Spleen (tissue), 11 donors: ENCODE results near the gene ABCA3. TPM values are rescaled to one million over a fixed set of nuclear protein-coding genes. Genes with fewer than 3 reads are reported as not detected.

Experiments used
- DNase-seq: peaks from one replicate; pipeline ENCODE4 v3.0.0-alpha.2; 2020
- H3K27ac ChIP-seq, 8 donors: fragments of 200-600 bp; sonication (generic) in 7 of 8; 1 replicate in 4 of 8; 2 replicates in 4 of 8; pipeline versions ENCODE4 v1.5.0 to v1.8.0; 2016 to 2021; ENCODE audit warnings: inconsistent platforms in 4 of 8, mild to moderate bottlenecking in 4 of 8, moderate library complexity in 1 of 8
- H3K27me3 ChIP-seq, 7 donors: fragments of 200-600 bp; sonication (generic) in 6 of 7; replicated peaks in 1 of 7; 1 replicate in 4 of 7; 2 replicates in 3 of 7; pipeline versions ENCODE4 v1.5.0 to v1.8.0; 2016 to 2021; ENCODE audit warnings: inconsistent platforms in 3 of 7, mild to moderate bottlenecking in 1 of 7
- H3K36me3 ChIP-seq, 6 donors: fragments of 200-600 bp; sonication (generic) in 5 of 6; 1 replicate in 4 of 6; 2 replicates in 2 of 6; pipeline versions ENCODE4 v1.5.0 to v1.8.0; 2016 to 2021; ENCODE audit warnings: inconsistent platforms in 2 of 6
- H3K4me1 ChIP-seq, 6 donors: fragments of 200-600 bp; sonication (generic) in 5 of 6; 1 replicate in 3 of 6; 2 replicates in 3 of 6; pipeline versions ENCODE4 v1.5.0 to v1.8.0; 2016 to 2021; ENCODE audit warnings: inconsistent platforms in 3 of 6
- H3K4me3 ChIP-seq, 8 donors: fragments of 200-600 bp; sonication (generic) in 7 of 8; 1 replicate in 4 of 8; 2 replicates in 4 of 8; pipeline versions ENCODE4 v1.5.0 to v1.8.0; 2016 to 2021; ENCODE audit warnings: inconsistent platforms in 4 of 8, mild to moderate bottlenecking in 4 of 8, moderate library complexity in 2 of 8
- H3K9me3 ChIP-seq, 8 donors: fragments of 200-600 bp; sonication (generic) in 7 of 8; 1 replicate in 4 of 8; 2 replicates in 4 of 8; pipeline versions ENCODE4 v1.5.0 to v1.8.0; 2016 to 2021; ENCODE audit warnings: inconsistent platforms in 4 of 8
- POLR2A ChIP-seq, 3 donors: fragments of 450-650 bp; IDR thresholded peaks; one replicate each; pipeline ENCODE4 v1.5.1; 2017; ENCODE audit warnings: antibody characterized with exemption in 3 of 3, mild to moderate bottlenecking in 1 of 3
- POLR2AphosphoS5 ChIP-seq, 3 donors: sonication (generic); formaldehyde crosslinking; IDR thresholded peaks; one replicate each; pipeline ENCODE4 v1.5.1; 2017; ENCODE audit warnings: antibody characterized with exemption in 3 of 3
- WGBS, 5 donors: extraction: QIAGEN DNeasy Blood & Tissue Kit in 3 of 5; methylation state at CpG; one replicate each; pipeline versions ENCODE4 v1.1.5 to v1.1.7; 2013 to 2018; 5-methylcytosine and 5-hydroxymethylcytosine counted together
- intact Hi-C: fragments of 100-400 bp; cut with DNase I; formaldehyde crosslinking; loops from one replicate; pipeline ENCODE4 v1.15.0; 2023; ENCODE audit warnings: low total_unique reads
- microRNA-seq, 3 donors: library from miRNA; unstranded; fragments of <30 nt; microRNA quantifications; one replicate each; pipeline versions ENCODE4 to v1.1.0, GENCODE V29; 2019 to 2020
- polyA plus RNA-seq, 3 donors: library from polyadenylated mRNA; stranded (reverse); fragments of 200-250 nt; gene quantifications; one replicate each; pipeline ENCODE4 v1.2.1, GENCODE V29; 2013
- small RNA-seq, 4 donors: library from RNA; depleted of rRNA; stranded (forward); fragments of <200 nt; gene quantifications; one replicate each; pipeline ENCODE3, GENCODE V24; 2016
- total RNA-seq, 7 donors: library from RNA; depleted of rRNA in 3 of 7; stranded (reverse); fragments of >200 nt in 3 of 7; fragmentation: NEBNext Ultra II Directional in 4 of 7; extraction: Animal tissue kit (Norgen Biotek cat#: 25700) in 4 of 7; gene quantifications; one replicate each; pipeline versions ENCODE4 v1.1.0 to v1.2.1, GENCODE V29; 2016 to 2021
- TF ChIP-seq, protein P1 (sequence below), 11 experiments: fragments of 200-600 bp in 7 of 11; fragments of 450-650 bp in 4 of 11; sonication (generic) in 4 of 11; IDR thresholded peaks in 8 of 11; conservative IDR thresholded peaks in 3 of 11; 1 replicate in 7 of 11; 2 replicates in 4 of 11; pipeline versions ENCODE4 v1.4.0 to v1.8.0; 2016 to 2021; ENCODE audit warnings: antibody characterized with exemption in 11 of 11, inconsistent platforms in 4 of 11, mild to moderate bottlenecking in 1 of 11
- donor health status: healthy with polysubstance abuse.
- donor health status: DM: no; HTN: no; CAD: no; lungs with moderate emphysema.
- donor health status: DM: no; HTN: no; CAD: no.
- donor health status: Bipolar disorder and iron deficiency.
- donor health status: healthy.
- donor health status: DM: no; HTN: no; CAD: no.
- donor health status: DM: yes; HTN: yes; CAD: no.

ABCA3 gene
- total and polyA plus RNA-seq, 10 donors: 2.5 to 12.6 (median 6.8) TPM

DNA sequence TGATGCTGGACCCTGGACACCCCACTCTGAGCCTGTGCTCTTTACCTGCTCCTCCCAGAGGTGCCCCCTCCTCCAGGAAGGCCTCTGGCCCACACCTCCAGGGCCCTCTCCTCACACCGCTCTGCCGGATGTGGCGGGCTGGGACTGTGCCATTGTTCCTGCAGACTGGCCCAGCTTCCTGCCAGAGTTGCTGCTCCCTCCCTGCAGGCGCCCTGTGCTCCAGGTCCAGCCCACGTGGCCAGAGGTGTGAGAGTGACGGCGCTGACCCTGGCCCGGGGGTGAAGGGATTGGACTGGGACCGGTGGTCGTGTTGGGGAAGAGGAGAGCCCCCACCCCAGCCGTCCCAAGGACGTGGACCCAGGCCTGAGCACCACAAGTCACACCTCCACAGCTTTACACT is 111.4 kb downstream of the ABCA3 start:
- peaks cover 12 to 69% (median 51%) of the 10 kb centered on the region in 6 donors for H3K4me1 ChIP-seq
- DNase-seq: peak; percentile 67
- no peaks in the 10 kb centered on the region for H3K9me3 ChIP-seq
- TF ChIP-seq POLR2AphosphoS5 (IDR thresholded peaks at IDR 0.05) (peak in 1 of 3 donors; percentile 15), POLR2A (IDR thresholded peaks at IDR 0.05) (no peak)
- TF ChIP-seq, protein P1, sequence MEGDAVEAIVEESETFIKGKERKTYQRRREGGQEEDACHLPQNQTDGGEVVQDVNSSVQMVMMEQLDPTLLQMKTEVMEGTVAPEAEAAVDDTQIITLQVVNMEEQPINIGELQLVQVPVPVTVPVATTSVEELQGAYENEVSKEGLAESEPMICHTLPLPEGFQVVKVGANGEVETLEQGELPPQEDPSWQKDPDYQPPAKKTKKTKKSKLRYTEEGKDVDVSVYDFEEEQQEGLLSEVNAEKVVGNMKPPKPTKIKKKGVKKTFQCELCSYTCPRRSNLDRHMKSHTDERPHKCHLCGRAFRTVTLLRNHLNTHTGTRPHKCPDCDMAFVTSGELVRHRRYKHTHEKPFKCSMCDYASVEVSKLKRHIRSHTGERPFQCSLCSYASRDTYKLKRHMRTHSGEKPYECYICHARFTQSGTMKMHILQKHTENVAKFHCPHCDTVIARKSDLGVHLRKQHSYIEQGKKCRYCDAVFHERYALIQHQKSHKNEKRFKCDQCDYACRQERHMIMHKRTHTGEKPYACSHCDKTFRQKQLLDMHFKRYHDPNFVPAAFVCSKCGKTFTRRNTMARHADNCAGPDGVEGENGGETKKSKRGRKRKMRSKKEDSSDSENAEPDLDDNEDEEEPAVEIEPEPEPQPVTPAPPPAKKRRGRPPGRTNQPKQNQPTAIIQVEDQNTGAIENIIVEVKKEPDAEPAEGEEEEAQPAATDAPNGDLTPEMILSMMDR (IDR thresholded peaks at IDR 0.05 in 8 of 11, conservative IDR thresholded peaks at IDR 0.05 in 3 of 11): no peak
- H3K27me3 ChIP-seq: peaks cover 0 to 10% (median 0%) of the 10 kb centered on the region in 7 donors
- no peak overlapping the region for H3K27ac ChIP-seq
- WGBS, 5 donors: 67 to 87% (median 81%) methylated on average over 3 to 12 of the region's 12 CpGs
- intact Hi-C loops: no loop called here
- H3K4me3 ChIP-seq: no peak overlapping the region
- peaks cover 15 to 83% (median 63%) of the 10 kb centered on the region in 6 donors for H3K36me3 ChIP-seq

- TF ChIP-seq POLR2A (IDR thresholded peaks at IDR 0.05) (no peak), POLR2AphosphoS5 (IDR thresholded peaks at IDR 0.05) (no peak)
- TF ChIP-seq, protein P1 (IDR thresholded peaks at IDR 0.05 in 8 of 11, conservative IDR thresholded peaks at IDR 0.05 in 3 of 11): no peak
- Histone ChIP-seq H3K4me3 (no peak overlapping the region), H3K4me1 (peaks cover 13 to 73% (median 54%) of the 10 kb centered on the region in 6 donors), H3K36me3 (peaks cover 11 to 75% (median 55%) of the 10 kb centered on the region in 6 donors), H3K27ac (no peak overlapping the region), H3K9me3 (no peaks in the 10 kb centered on the region), H3K27me3 (peaks cover 0 to 4% (median 0%) of the 10 kb centered on the region in 7 donors)
- intact Hi-C loops: no loop called here
- 88 to 99% (median 94%) methylated on average over 5 to 25 of the region's 25 CpGs for WGBS, 5 donors
- no peak for DNase-seq
These were observed 112.2 kb downstream of the ABCA3 start for GRCh38 chr16:2228161-2228824.

DNA sequence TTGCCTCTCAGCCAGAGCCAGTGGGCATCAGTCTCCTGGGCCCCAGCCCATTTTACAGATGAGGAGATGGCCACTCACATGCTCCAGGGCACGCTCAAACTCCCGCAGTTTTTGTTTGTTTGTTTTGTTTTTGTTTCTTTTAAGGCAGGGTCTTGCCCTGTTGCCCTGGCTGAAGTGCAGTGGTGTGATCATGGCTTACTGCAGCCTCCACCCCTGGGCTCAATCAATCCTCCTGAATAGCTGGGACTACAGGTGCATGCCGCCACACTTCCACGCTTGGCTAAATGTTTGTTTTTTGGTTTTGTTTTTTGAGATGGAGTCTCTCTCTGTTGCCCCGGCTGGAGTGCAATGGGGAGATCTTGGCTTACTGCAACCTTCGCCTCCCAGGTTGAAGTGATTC is 113.6 kb downstream of the ABCA3 start:
- TF ChIP-seq POLR2A (IDR thresholded peaks at IDR 0.05) (no peak), POLR2AphosphoS5 (IDR thresholded peaks at IDR 0.05) (no peak)
- TF ChIP-seq, protein P1 (IDR thresholded peaks at IDR 0.05 in 8 of 11, conservative IDR thresholded peaks at IDR 0.05 in 3 of 11): no peak
- H3K27me3 ChIP-seq: no peaks in the 10 kb centered on the region
- intact Hi-C loops: no loop called here
- H3K4me1 ChIP-seq: peaks cover 13 to 80% (median 59%) of the 10 kb centered on the region in 6 donors
- no peak overlapping the region for H3K4me3 ChIP-seq
- peaks cover 6 to 61% (median 41%) of the 10 kb centered on the region in 6 donors for H3K36me3 ChIP-seq
- no peak for DNase-seq
- H3K27ac ChIP-seq: peak overlapping the region in 1 of 8 donors; percentile 46
- H3K9me3 ChIP-seq: no peaks in the 10 kb centered on the region
- WGBS, 5 donors: 94 to 95% (median 94%) methylated on average over 6 of the region's 6 CpGs

DNA sequence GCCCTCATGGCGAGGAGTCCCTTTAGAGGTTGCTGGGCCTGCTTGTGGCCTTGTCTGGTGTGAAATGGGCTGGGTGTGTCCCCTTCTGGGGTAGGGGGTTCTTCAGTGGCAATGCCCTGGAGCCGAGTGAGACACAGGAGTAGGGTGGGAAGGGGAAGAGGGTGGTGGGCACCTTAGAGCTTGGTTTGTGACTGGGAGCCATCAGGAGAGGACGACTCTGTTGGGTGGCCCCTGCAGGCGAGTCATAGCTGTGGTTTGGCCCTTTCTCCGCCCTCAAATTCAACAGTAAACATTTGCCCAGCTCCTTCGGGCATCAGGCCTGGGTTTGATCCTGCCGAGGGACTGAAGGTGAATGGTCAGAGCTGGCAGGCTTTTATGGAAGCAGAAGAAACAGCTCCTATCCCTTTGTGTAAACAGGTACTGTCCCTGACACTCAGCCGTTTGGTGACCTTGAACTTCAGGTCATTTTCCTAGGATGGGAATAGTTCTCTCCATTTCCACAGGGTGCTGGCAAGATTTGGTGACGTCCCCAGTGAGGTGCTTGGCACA is 114.2 kb downstream of the ABCA3 start:
- intact Hi-C loops: no loop called here
- Histone ChIP-seq H3K36me3 (peaks cover 6 to 55% (median 36%) of the 10 kb centered on the region in 6 donors), H3K9me3 (no peaks in the 10 kb centered on the region), H3K4me1 (peaks cover 13 to 74% (median 58%) of the 10 kb centered on the region in 6 donors), H3K4me3 (no peak overlapping the region), H3K27ac (peak overlapping the region in 3 of 8 donors; percentile 22 to 48 (median 46)), H3K27me3 (no peaks in the 10 kb centered on the region)
- 63 to 82% (median 76%) methylated on average over 9 of the region's 9 CpGs for WGBS, 5 donors
- TF ChIP-seq POLR2A (IDR thresholded peaks at IDR 0.05) (no peak), POLR2AphosphoS5 (IDR thresholded peaks at IDR 0.05) (no peak)
- DNase-seq: no peak

Small RNAs within 50 kb of the gene (microRNA-seq; reads per million reads assigned to microRNA genes)
- 0 reads per million in 3 donors for gene MIR3677
- gene MIR4717: 0 reads per million in 3 donors

Small RNAs within 50 kb of the gene (small RNA-seq; reads per million reads assigned to genes)
- gene MIR3677 (0 reads per million in 4 donors), gene MIR4717 (0 reads per million in 4 donors)

Other genes starting within 250 kb of the ABCA3 start
- gene PKD1, start 204.8 kb downstream of the ABCA3 start, total RNA-seq: 100 to 1,000 TPM in 2 of 7 donors, 10 to 100 TPM in 5; 64.0 to 124 (median 95.3) TPM
- gene PKD1, start 204.8 kb downstream of the ABCA3 start, polyA plus RNA-seq: 10 to 100 TPM; 14.0 to 60.9 (median 18.5) TPM
- gene RAB26, start 192.1 kb downstream of the ABCA3 start, total RNA-seq: 1 to 10 TPM in 4 of 7 donors, under 1 TPM in 2, not detected in 1; 0.26 to 7.9 (median 1.2) TPM
- 1 to 10 TPM in 2 of 3 donors, under 1 TPM in 1; 0.91 to 1.5 (median 1.4) TPM for gene RAB26, start 192.1 kb downstream of the ABCA3 start, polyA plus RNA-seq
- gene TRAF7, start 184.9 kb downstream of the ABCA3 start, total RNA-seq: 10 to 100 TPM; 41.5 to 63.9 (median 50.9) TPM
- 10 to 100 TPM; 22.0 to 37.6 (median 23.3) TPM for gene TRAF7, start 184.9 kb downstream of the ABCA3 start, polyA plus RNA-seq
- not detected for gene CASKIN1, start 144.1 kb downstream of the ABCA3 start, total RNA-seq
- gene CASKIN1, start 144.1 kb downstream of the ABCA3 start, polyA plus RNA-seq: under 1 TPM; 0.24 to 0.32 (median 0.30) TPM
- gene MLST8, start 135.3 kb downstream of the ABCA3 start, total RNA-seq: 10 to 100 TPM; 25.0 to 50.0 (median 30.4) TPM
- gene MLST8, start 135.3 kb downstream of the ABCA3 start, polyA plus RNA-seq: 10 to 100 TPM; 40.6 to 61.7 (median 51.3) TPM
- gene BRICD5, start 129.9 kb downstream of the ABCA3 start, total RNA-seq: 10 to 100 TPM in 2 of 7 donors, 1 to 10 TPM in 5; 3.5 to 12.8 (median 8.6) TPM
- 10 to 100 TPM; 18.2 to 40.2 (median 18.9) TPM for gene BRICD5, start 129.9 kb downstream of the ABCA3 start, polyA plus RNA-seq
- gene PGP, start 125.9 kb downstream of the ABCA3 start, total RNA-seq: 10 to 100 TPM in 6 of 7 donors, 1 to 10 TPM in 1; 9.4 to 20.2 (median 14.1) TPM
- 10 to 100 TPM in 2 of 3 donors, 1 to 10 TPM in 1; 9.3 to 16.6 (median 12.4) TPM for gene PGP, start 125.9 kb downstream of the ABCA3 start, polyA plus RNA-seq
- 10 to 100 TPM; 22.7 to 41.4 (median 26.7) TPM for gene E4F1, start 117.1 kb downstream of the ABCA3 start, total RNA-seq
- 10 to 100 TPM; 20.8 to 41.0 (median 38.4) TPM for gene E4F1, start 117.1 kb downstream of the ABCA3 start, polyA plus RNA-seq
- 1 to 10 TPM in 4 of 7 donors, under 1 TPM in 3; 0.72 to 1.7 (median 1.3) TPM for gene DNASE1L2, start 104.3 kb downstream of the ABCA3 start, total RNA-seq
- gene DNASE1L2, start 104.3 kb downstream of the ABCA3 start, polyA plus RNA-seq: 1 to 10 TPM in 2 of 3 donors, under 1 TPM in 1; 0.59 to 2.2 (median 1.2) TPM
- gene ECI1, start 89.1 kb downstream of the ABCA3 start, total RNA-seq: 10 to 100 TPM; 20.6 to 35.2 (median 29.0) TPM
- 10 to 100 TPM; 42.0 to 54.8 (median 51.6) TPM for gene ECI1, start 89.1 kb downstream of the ABCA3 start, polyA plus RNA-seq
- gene RNPS1, start 72.6 kb downstream of the ABCA3 start, total RNA-seq: 100 to 1,000 TPM; 119 to 153 (median 132) TPM
- gene RNPS1, start 72.6 kb downstream of the ABCA3 start, polyA plus RNA-seq: 100 to 1,000 TPM; 123 to 180 (median 125) TPM
- gene CCNF, start 88.7 kb upstream of the ABCA3 start, total RNA-seq: 10 to 100 TPM in 1 of 7 donors, 1 to 10 TPM in 6; 4.2 to 11.1 (median 7.3) TPM
- gene CCNF, start 88.7 kb upstream of the ABCA3 start, polyA plus RNA-seq: 1 to 10 TPM; 1.5 to 2.7 (median 2.6) TPM
- 1 to 10 TPM in 5 of 7 donors, under 1 TPM in 2; 0.73 to 2.7 (median 1.4) TPM for gene TEDC2, start 119.4 kb upstream of the ABCA3 start, total RNA-seq
- 1 to 10 TPM; 1.8 to 2.7 (median 2.5) TPM for gene TEDC2, start 119.4 kb upstream of the ABCA3 start, polyA plus RNA-seq
- gene NTN3, start 130.6 kb upstream of the ABCA3 start, total RNA-seq: under 1 TPM in 3 of 7 donors, not detected in 4; 0.13 to 0.28 (median 0.23) TPM
- gene NTN3, start 130.6 kb upstream of the ABCA3 start, polyA plus RNA-seq: under 1 TPM in 2 of 3 donors, not detected in 1; 0.03 to 0.06 TPM
- gene TBC1D24, start 134.4 kb upstream of the ABCA3 start, total RNA-seq: 10 to 100 TPM in 6 of 7 donors, 1 to 10 TPM in 1; 9.7 to 15.3 (median 12.8) TPM
- gene TBC1D24, start 134.4 kb upstream of the ABCA3 start, polyA plus RNA-seq: 1 to 10 TPM; 2.2 to 5.1 (median 2.2) TPM
- gene ATP6V0C, start 173.2 kb upstream of the ABCA3 start, total RNA-seq: 100 to 1,000 TPM in 4 of 7 donors, 10 to 100 TPM in 3; 82.3 to 199 (median 156) TPM
- 100 to 1,000 TPM in 1 of 3 donors, 10 to 100 TPM in 2; 64.5 to 125 (median 99.7) TPM for gene ATP6V0C, start 173.2 kb upstream of the ABCA3 start, polyA plus RNA-seq
- 10 to 100 TPM; 59.9 to 94.0 (median 70.9) TPM for gene AMDHD2, start 179.6 kb upstream of the ABCA3 start, total RNA-seq
- gene AMDHD2, start 179.6 kb upstream of the ABCA3 start, polyA plus RNA-seq: 10 to 100 TPM; 37.8 to 72.0 (median 38.5) TPM
- gene CEMP1, start 190.7 kb upstream of the ABCA3 start, total RNA-seq: under 1 TPM in 2 of 7 donors, not detected in 5; 0.37 to 0.97 TPM
- gene CEMP1, start 190.7 kb upstream of the ABCA3 start, polyA plus RNA-seq: 1 to 10 TPM in 1 of 3 donors, under 1 TPM in 2; 0.70 to 1.5 (median 0.74) TPM
- 10 to 100 TPM; 39.5 to 74.5 (median 56.8) TPM for gene PDPK1, start 197.3 kb upstream of the ABCA3 start, total RNA-seq
- gene PDPK1, start 197.3 kb upstream of the ABCA3 start, polyA plus RNA-seq: 10 to 100 TPM in 1 of 3 donors, 1 to 10 TPM in 2; 6.2 to 15.5 (median 6.2) TPM